WTC11 (cell line): ENCODE data around the gene AXL. TPM values are rescaled to one million over a fixed set of nuclear protein-coding genes. Genes with fewer than 3 reads are reported as not detected.
A peak's percentile ranks its signal among the peaks of the same experiment; 100 is the strongest.

ENCODE experiments used
- ETV6 ChIP-seq: sonication (generic); formaldehyde crosslinking; IDR thresholded peaks from 2 replicates; pipeline ENCODE4 v1.8.1; 2022; ENCODE audit warnings: mild to moderate bottlenecking, missing genetic modification reagents
- FOXP1 ChIP-seq: sonication (generic); formaldehyde crosslinking; IDR thresholded peaks from 2 replicates; pipeline ENCODE4 v1.8.0; 2022; ENCODE audit warnings: missing genetic modification reagents, mild to moderate bottlenecking, moderate library complexity, borderline replicate concordance
- GTF2I ChIP-seq: fragments of 250-450 bp; sonication (Bioruptor Pico); conservative IDR thresholded peaks from 2 replicates; pipeline ENCODE4 v1.4.0; 2021; ENCODE audit warnings: mild to moderate bottlenecking
- NFYB ChIP-seq: sonication (generic); formaldehyde crosslinking; conservative IDR thresholded peaks from 2 replicates; pipeline ENCODE4 v1.8.0; 2022; ENCODE audit warnings: low read depth, missing genetic modification reagents
- RELA ChIP-seq: sonication (generic); formaldehyde crosslinking; IDR thresholded peaks from 2 replicates; pipeline ENCODE4 v1.8.1; 2022; ENCODE audit warnings: missing genetic modification reagents, mild to moderate bottlenecking, borderline replicate concordance
- SMAD4 ChIP-seq: sonication (generic); formaldehyde crosslinking; IDR thresholded peaks from 2 replicates; pipeline ENCODE4 v1.8.0; 2022; ENCODE audit warnings: mild to moderate bottlenecking, missing genetic modification reagents
- SOX15 ChIP-seq: fragments of 250-450 bp; sonication (Bioruptor Pico); IDR thresholded peaks from 2 replicates; pipeline ENCODE4 v1.9.0; 2021; ENCODE audit warnings: mild to moderate bottlenecking
- ZNF121 ChIP-seq: sonication (generic); formaldehyde crosslinking; IDR thresholded peaks from 2 replicates; pipeline ENCODE4 v1.8.0; 2023; ENCODE audit warnings: missing genetic modification reagents
- total RNA-seq: library from RNA; stranded (reverse); gene quantifications from 3 replicates; pipeline ENCODE4 v1.2.3, GENCODE V29; 2021
- TF ChIP-seq, protein P1 (sequence below): sonication (generic); formaldehyde crosslinking; IDR thresholded peaks from 2 replicates; pipeline ENCODE4 v1.8.0; 2023; ENCODE audit warnings: missing genetic modification reagents, mild to moderate bottlenecking, borderline replicate concordance
- TF ChIP-seq, protein P2 (sequence below): fragments of 250-450 bp; sonication (Bioruptor Pico); conservative IDR thresholded peaks from 2 replicates; pipeline ENCODE4 v1.9.0; 2021; ENCODE audit warnings: mild to moderate bottlenecking
- TF ChIP-seq, protein P3 (sequence below): sonication (generic); formaldehyde crosslinking; IDR thresholded peaks from 2 replicates; pipeline ENCODE4 v1.8.0; 2022; ENCODE audit warnings: mild to moderate bottlenecking, missing genetic modification reagents
- TF ChIP-seq, protein P4 (sequence below): sonication (generic); formaldehyde crosslinking; IDR thresholded peaks from 2 replicates; pipeline ENCODE4 v1.8.0; 2023; ENCODE audit warnings: missing genetic modification reagents
- TF ChIP-seq, protein P5 (sequence below): sonication (generic); formaldehyde crosslinking; IDR thresholded peaks from 2 replicates; pipeline ENCODE4 v1.8.1; 2023; ENCODE audit warnings: mild to moderate bottlenecking, missing genetic modification reagents
- TF ChIP-seq, protein P6 (sequence below): fragments of 250-450 bp; sonication (Bioruptor Pico); IDR thresholded peaks from 2 replicates; pipeline ENCODE4 v1.9.0; 2021; ENCODE audit warnings: moderate library complexity, mild to moderate bottlenecking, inconsistent platforms, borderline replicate concordance

AXL gene
- total RNA-seq, 1 experiment from 2014 or later = 25.0 TPM

DNA sequence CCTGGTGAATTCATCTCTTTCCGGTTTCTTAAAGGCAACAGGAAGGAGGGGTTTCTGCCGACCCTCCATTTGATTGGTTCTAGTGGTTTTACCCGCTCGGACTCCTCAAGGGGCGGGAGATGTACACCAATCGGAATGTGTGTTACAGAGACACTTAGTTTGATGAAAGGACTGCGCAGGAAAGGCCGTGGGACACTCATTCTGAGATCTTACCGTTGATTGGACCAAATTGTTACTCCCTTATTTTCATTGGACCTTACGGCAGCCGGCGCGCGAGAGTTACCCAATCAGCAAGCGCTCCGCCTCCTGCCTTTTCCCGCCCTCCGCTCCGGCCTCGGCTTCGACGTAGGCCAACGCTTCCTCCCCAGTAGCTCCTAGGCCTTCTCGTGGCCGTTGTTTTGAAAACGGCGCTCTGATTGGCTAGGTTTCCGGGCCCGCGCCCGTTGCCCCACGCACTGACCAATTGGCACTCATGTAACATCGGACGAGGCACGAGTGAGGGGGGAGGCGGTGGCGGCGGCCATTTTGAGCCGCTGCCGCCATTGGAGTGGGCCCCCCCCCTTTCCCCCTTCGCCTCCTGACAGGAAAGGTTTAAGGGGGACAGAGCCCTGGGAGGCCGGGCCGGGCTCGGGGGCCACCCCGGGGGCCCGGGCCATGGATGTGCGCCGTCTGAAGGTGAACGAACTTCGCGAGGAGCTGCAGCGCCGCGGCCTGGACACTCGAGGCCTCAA, 45.0 kb downstream of the AXL start, which contains the start of gene HNRNPUL1 (continued):
- TF ChIP-seq, protein P1, sequence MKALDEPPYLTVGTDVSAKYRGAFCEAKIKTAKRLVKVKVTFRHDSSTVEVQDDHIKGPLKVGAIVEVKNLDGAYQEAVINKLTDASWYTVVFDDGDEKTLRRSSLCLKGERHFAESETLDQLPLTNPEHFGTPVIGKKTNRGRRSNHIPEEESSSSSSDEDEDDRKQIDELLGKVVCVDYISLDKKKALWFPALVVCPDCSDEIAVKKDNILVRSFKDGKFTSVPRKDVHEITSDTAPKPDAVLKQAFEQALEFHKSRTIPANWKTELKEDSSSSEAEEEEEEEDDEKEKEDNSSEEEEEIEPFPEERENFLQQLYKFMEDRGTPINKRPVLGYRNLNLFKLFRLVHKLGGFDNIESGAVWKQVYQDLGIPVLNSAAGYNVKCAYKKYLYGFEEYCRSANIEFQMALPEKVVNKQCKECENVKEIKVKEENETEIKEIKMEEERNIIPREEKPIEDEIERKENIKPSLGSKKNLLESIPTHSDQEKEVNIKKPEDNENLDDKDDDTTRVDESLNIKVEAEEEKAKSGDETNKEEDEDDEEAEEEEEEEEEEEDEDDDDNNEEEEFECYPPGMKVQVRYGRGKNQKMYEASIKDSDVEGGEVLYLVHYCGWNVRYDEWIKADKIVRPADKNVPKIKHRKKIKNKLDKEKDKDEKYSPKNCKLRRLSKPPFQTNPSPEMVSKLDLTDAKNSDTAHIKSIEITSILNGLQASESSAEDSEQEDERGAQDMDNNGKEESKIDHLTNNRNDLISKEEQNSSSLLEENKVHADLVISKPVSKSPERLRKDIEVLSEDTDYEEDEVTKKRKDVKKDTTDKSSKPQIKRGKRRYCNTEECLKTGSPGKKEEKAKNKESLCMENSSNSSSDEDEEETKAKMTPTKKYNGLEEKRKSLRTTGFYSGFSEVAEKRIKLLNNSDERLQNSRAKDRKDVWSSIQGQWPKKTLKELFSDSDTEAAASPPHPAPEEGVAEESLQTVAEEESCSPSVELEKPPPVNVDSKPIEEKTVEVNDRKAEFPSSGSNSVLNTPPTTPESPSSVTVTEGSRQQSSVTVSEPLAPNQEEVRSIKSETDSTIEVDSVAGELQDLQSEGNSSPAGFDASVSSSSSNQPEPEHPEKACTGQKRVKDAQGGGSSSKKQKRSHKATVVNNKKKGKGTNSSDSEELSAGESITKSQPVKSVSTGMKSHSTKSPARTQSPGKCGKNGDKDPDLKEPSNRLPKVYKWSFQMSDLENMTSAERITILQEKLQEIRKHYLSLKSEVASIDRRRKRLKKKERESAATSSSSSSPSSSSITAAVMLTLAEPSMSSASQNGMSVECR (CRISPR knock-in tag) = 0 out of 2 replicates have a peak, but pooled peaks have one; percentile 46
- TF ChIP-seq, protein P2, sequence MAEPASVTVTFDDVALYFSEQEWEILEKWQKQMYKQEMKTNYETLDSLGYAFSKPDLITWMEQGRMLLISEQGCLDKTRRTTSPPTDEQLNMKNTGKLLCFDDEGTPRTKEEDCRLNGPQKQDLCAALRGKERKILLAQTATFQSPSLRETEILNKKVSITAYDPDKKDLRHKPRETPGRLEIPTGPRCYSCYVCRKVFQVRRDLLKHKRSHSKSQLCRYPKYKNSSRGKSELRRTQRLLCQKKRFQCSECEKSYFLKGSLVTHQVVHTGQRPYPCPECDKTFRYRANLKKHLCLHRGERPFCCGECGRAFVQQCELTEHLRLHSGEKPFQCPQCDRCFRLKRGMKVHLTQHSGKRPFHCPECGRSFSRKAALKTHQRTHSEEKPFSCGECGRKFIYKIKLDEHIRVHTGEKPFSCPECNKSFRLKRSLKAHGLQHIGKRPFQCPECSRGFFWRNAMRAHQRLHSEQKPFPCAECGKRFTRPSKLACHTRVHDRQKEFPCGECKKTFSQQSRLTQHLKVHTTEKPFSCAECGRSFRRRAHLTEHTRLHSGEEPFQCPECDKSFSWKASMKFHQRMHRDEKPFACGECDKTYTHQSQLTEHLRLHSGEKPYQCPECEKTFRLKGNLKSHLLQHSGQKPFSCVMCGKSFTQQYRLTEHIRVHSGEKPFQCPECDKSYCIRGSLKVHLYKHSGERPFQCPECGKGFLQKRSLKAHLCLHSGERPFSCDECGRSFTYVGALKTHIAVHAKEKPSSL (CRISPR knock-in tag) = no peak
- TF ChIP-seq GTF2I (CRISPR knock-in tag) = no peak
- TF ChIP-seq ETV6 = peak; percentile 83
- no peak for TF ChIP-seq ZNF121 (CRISPR knock-in tag)
- TF ChIP-seq RELA (CRISPR knock-in tag) = no peak
- TF ChIP-seq, protein P3, sequence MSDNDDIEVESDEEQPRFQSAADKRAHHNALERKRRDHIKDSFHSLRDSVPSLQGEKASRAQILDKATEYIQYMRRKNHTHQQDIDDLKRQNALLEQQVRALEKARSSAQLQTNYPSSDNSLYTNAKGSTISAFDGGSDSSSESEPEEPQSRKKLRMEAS = peak; percentile 95
- TF ChIP-seq, protein P4, sequence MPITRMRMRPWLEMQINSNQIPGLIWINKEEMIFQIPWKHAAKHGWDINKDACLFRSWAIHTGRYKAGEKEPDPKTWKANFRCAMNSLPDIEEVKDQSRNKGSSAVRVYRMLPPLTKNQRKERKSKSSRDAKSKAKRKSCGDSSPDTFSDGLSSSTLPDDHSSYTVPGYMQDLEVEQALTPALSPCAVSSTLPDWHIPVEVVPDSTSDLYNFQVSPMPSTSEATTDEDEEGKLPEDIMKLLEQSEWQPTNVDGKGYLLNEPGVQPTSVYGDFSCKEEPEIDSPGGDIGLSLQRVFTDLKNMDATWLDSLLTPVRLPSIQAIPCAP (CRISPR knock-in tag) = peak; percentile 57; the same call in 1 of the 2 replicates
- no peak for TF ChIP-seq SOX15 (CRISPR knock-in tag)
- TF ChIP-seq, protein P5, sequence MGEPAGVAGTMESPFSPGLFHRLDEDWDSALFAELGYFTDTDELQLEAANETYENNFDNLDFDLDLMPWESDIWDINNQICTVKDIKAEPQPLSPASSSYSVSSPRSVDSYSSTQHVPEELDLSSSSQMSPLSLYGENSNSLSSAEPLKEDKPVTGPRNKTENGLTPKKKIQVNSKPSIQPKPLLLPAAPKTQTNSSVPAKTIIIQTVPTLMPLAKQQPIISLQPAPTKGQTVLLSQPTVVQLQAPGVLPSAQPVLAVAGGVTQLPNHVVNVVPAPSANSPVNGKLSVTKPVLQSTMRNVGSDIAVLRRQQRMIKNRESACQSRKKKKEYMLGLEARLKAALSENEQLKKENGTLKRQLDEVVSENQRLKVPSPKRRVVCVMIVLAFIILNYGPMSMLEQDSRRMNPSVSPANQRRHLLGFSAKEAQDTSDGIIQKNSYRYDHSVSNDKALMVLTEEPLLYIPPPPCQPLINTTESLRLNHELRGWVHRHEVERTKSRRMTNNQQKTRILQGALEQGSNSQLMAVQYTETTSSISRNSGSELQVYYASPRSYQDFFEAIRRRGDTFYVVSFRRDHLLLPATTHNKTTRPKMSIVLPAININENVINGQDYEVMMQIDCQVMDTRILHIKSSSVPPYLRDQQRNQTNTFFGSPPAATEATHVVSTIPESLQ (CRISPR knock-in tag) = no peak
- TF ChIP-seq, protein P6, sequence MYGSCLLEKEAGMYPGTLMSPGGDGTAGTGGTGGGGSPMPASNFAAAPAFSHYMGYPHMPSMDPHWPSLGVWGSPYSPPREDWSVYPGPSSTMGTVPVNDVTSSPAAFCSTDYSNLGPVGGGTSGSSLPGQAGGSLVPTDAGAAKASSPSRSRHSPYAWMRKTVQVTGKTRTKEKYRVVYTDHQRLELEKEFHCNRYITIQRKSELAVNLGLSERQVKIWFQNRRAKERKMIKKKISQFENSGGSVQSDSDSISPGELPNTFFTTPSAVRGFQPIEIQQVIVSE (CRISPR knock-in tag) = no peak
- TF ChIP-seq FOXP1 = peak; percentile 62; the same call in 1 of the 2 replicates
- peak; percentile 94 for TF ChIP-seq NFYB
- TF ChIP-seq SMAD4 = no peak
